HAP-1 (cell line): ENCODE results near the gene WNT8A.
A peak's percentile ranks its signal among the peaks of the same experiment; 100 is the strongest.
"Not testable (repeated sequence)": the region's sequence is repeated elsewhere in the genome, so short reads cannot be mapped to it uniquely, and the experiment has no call there.

ENCODE experiments used
- DNase-seq, 2 experiments: peaks; one replicate each; pipeline ENCODE4 v3.0.0-alpha.2; 2016 to 2020; ENCODE audit warnings: low spot score in 2 of 2
- H3K27me3 ChIP-seq: fragments of 250-450 bp; sonication (Bioruptor Pico); 2 replicates; pipeline ENCODE4 v1.5.1; 2020; ENCODE audit warnings: low read depth, mild to moderate bottlenecking, moderate library complexity
- H3K36me3 ChIP-seq: fragments of 250-450 bp; sonication (Bioruptor Pico); replicated peaks from 2 replicates; pipeline ENCODE4 v1.5.1; 2020; ENCODE audit warnings: mild to moderate bottlenecking
- H3K4me1 ChIP-seq: fragments of 250-450 bp; sonication (Bioruptor Pico); 2 replicates; pipeline ENCODE4 v1.5.1; 2020; ENCODE audit warnings: mild to moderate bottlenecking
- H3K4me3 ChIP-seq: fragments of 250-450 bp; sonication (Bioruptor Pico); 2 replicates; pipeline ENCODE4 v1.5.1; 2020; ENCODE audit warnings: mild to moderate bottlenecking, moderate library complexity
- H3K9me3 ChIP-seq: fragments of 250-450 bp; sonication (Bioruptor Pico); 2 replicates; pipeline ENCODE4 v1.5.1; 2020; ENCODE audit warnings: mild to moderate bottlenecking, moderate library complexity
- in situ Hi-C: fragments of 300-500 bp; cut with MboI; formaldehyde crosslinking; loops from 3 replicates; pipeline ENCODE4 v1.14.3; 2020; ENCODE audit warnings: low sequenced_read_pairs, inconsistent platforms, mixed read lengths

Gene WNT8A

GRCh38 chr5:138065102-138065501 is 18.7 kb upstream of the WNT8A start:
- in situ Hi-C loops, result loop anchor here (25.0 kb wide), 1 partner anchor 428 kb away; no protein-coding TSS in a partner anchor
- no peak overlapping the region for H3K4me3 ChIP-seq

DNA sequence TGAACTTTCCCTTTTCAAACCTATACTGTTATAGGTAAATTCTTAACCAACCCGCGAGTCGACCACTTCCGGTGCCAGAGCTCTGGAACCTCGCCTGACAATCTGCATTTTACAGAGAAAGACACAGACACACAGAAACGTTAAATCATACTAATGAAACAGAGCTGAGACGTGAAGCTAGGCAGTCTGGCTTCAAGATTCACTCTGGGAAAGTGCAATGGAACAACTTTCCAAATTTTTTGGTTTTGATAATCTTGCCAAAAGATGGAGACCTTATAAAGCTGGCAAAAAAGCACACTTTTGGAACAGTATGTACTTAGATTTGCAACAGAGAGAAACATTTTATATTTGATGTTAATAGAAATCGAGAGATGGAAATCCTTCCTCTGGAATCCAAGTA is 15.9 kb upstream of the WNT8A start:
- no peaks in the 10 kb centered on the region for H3K36me3 ChIP-seq
- no peaks in the 10 kb centered on the region for H3K9me3 ChIP-seq
- H3K4me1 ChIP-seq, result no peaks in the 10 kb centered on the region
- DNase-seq, result no peak
- in situ Hi-C loops, result loop anchor here (25.0 kb wide), 1 partner anchor 431 kb away; no protein-coding TSS in a partner anchor
- no peaks in the 10 kb centered on the region for H3K27me3 ChIP-seq
- no peak overlapping the region for H3K4me3 ChIP-seq

More at GRCh38 chr5:138065102-138065501, 18.7 kb upstream of the WNT8A start:
- Histone ChIP-seq H3K4me1 (no peaks in the 10 kb centered on the region), H3K27me3 (no peaks in the 10 kb centered on the region), H3K36me3 (no peaks in the 10 kb centered on the region), H3K9me3 (no peaks in the 10 kb centered on the region)
- DNase-seq, result peak in 1 of 2 experiments; percentile 35

DNA sequence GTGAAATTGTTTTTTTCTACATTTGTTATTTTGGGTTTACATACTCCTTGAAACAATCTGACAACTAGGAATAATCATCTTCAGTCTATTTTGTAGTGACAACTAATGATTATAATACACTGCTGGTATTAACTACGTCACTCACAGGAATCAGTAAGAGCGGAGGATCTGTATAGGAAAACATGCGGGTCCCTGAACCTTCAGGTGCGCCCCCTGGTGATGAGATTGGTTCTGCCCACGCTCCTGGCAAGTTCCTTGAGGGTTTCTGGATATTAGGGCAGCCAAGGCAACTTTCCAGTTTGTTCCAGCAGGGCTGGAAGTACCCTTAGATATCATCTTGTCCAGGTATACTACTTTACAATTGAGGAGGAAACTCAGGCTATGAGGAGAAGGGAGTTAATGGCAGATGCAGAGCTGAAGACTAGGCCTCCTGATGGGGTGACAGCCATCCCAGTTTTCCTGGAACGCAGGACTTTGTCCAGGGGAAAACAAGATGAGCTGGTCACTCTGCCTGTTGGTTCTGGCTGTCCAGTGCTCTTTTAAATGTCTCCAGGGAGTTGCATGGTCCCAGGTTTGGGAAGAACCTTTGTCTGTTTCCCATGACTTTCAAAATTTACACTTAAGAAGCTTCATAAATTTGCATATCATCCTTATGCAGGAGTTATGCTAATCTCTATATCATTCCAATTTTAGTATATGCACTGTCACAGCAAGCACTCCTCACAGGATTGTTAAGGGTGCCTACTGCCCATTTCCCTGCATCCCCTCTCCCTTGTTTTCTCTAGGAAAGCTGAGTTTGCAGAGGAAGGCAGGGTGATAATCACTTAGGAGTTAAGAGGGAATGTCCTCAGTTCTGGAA is 14.9 kb upstream of the WNT8A start:
- Histone ChIP-seq H3K4me1 (no peaks in the 10 kb centered on the region), H3K36me3 (no peaks in the 10 kb centered on the region), H3K4me3 (no peak overlapping the region), H3K9me3 (no peaks in the 10 kb centered on the region), H3K27me3 (no peaks in the 10 kb centered on the region)
- peak; percentile 68 to 88 for DNase-seq
- in situ Hi-C loops, result loop anchor here (25.0 kb wide), 1 partner anchor 432 kb away; no protein-coding TSS in a partner anchor

DNA sequence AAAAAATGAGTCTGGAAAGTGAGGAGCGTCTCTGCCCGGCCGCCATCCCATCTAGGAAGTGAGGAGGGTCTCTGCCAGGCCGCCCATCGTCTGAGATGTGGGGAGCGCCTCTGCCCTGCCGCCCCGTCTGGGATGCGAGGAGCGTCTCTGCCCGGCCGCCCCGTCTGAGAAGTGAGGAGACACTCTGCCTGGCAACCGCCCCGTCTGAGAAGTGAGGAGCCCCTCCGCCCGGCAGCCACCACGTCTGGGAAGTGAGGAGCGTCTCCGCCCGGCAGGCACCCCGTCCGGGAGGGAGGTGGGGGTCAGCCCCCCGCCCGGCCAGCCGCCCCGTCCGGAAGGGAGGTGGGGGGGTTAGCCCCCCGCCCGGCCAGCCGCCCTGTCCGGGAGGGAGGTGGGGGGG is 13.8 kb upstream of the WNT8A start:
- not testable (repeated sequence) for H3K9me3 ChIP-seq, DNase-seq, H3K4me3 ChIP-seq, H3K27me3 ChIP-seq, H3K36me3 ChIP-seq, H3K4me1 ChIP-seq
- in situ Hi-C loops, result loop anchor here (25.0 kb wide), 1 partner anchor 433 kb away; no protein-coding TSS in a partner anchor

- Histone ChIP-seq H3K4me1 (no peaks in the 10 kb centered on the region), H3K27me3 (no peaks in the 10 kb centered on the region), H3K36me3 (no peaks in the 10 kb centered on the region), H3K9me3 (peaks cover 2% of the 10 kb centered on the region; the same call in 1 of the 2 replicates), H3K4me3 (no peak overlapping the region)
- peak; percentile 68 to 76 for DNase-seq
- in situ Hi-C loops, result loop anchor here (5.0 kb wide), 1 partner anchor 55 kb away; no protein-coding TSS in a partner anchor
These were observed 6.7 kb upstream of the WNT8A start for GRCh38 chr5:138077064-138077696.

GRCh38 chr5:138078006-138078643 is 5.7 kb upstream of the WNT8A start:
- no peak for DNase-seq
- in situ Hi-C loops, result loop anchor here (5.0 kb wide), 1 partner anchor 54 kb away; no protein-coding TSS in a partner anchor
- Histone ChIP-seq H3K27me3 (no peaks in the 10 kb centered on the region), H3K9me3 (peaks cover 2% of the 10 kb centered on the region; the same call in 1 of the 2 replicates), H3K4me3 (no peak overlapping the region), H3K4me1 (no peaks in the 10 kb centered on the region), H3K36me3 (no peaks in the 10 kb centered on the region)

DNA sequence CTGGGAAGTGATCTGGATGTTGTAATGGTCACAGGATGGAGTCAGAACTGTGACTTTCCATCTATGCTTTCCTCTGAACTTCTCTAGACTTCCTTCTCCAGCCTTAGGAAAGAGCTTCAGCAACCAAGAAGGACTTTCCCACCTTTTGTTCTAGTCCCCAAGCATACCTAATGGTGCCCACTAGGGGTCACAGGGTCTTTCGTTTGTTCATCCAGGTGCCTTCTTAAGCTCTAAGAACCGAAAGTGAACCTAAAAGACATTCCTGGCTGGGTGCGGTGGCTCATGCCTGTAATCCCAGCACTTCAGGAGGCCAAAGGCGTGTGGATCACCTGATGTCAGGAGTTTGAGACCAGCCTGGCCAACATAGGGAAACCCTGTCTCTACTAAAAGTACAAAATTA is 1.8 kb upstream of the WNT8A start:
- H3K4me1 ChIP-seq, result no peaks in the 10 kb centered on the region
- peaks cover 2% of the 10 kb centered on the region; the same call in 1 of the 2 replicates for H3K9me3 ChIP-seq
- DNase-seq, result peak in 1 of 2 experiments; percentile 10
- in situ Hi-C loops, result no loop called here
- no peaks in the 10 kb centered on the region for H3K36me3 ChIP-seq
- H3K4me3 ChIP-seq, result no peak overlapping the region
- H3K27me3 ChIP-seq, result no peaks in the 10 kb centered on the region

GRCh38 chr5:138091685-138092084 is 7.9 kb downstream of the WNT8A start:
- no peak overlapping the region for H3K4me3 ChIP-seq
- H3K27me3 ChIP-seq, result no peaks in the 10 kb centered on the region
- in situ Hi-C loops, result no loop called here
- H3K36me3 ChIP-seq, result no peaks in the 10 kb centered on the region
- H3K9me3 ChIP-seq, result no peaks in the 10 kb centered on the region
- DNase-seq, result no peak
- peaks cover 15% of the 10 kb centered on the region for H3K4me1 ChIP-seq

GRCh38 chr5:138092301-138092700 is 8.5 kb downstream of the WNT8A start:
- Histone ChIP-seq H3K4me1 (peaks cover 15% of the 10 kb centered on the region), H3K9me3 (no peaks in the 10 kb centered on the region), H3K36me3 (no peaks in the 10 kb centered on the region), H3K4me3 (no peak overlapping the region), H3K27me3 (no peaks in the 10 kb centered on the region)
- DNase-seq, result no peak
- in situ Hi-C loops, result no loop called here

- Histone ChIP-seq H3K36me3 (no peaks in the 10 kb centered on the region), H3K4me1 (peaks cover 15% of the 10 kb centered on the region), H3K9me3 (no peaks in the 10 kb centered on the region), H3K27me3 (no peaks in the 10 kb centered on the region), H3K4me3 (no peak overlapping the region)
- DNase-seq, result no peak
- in situ Hi-C loops, result no loop called here
These were observed 9.2 kb downstream of the WNT8A start for GRCh38 chr5:138093036-138093435.

DNA sequence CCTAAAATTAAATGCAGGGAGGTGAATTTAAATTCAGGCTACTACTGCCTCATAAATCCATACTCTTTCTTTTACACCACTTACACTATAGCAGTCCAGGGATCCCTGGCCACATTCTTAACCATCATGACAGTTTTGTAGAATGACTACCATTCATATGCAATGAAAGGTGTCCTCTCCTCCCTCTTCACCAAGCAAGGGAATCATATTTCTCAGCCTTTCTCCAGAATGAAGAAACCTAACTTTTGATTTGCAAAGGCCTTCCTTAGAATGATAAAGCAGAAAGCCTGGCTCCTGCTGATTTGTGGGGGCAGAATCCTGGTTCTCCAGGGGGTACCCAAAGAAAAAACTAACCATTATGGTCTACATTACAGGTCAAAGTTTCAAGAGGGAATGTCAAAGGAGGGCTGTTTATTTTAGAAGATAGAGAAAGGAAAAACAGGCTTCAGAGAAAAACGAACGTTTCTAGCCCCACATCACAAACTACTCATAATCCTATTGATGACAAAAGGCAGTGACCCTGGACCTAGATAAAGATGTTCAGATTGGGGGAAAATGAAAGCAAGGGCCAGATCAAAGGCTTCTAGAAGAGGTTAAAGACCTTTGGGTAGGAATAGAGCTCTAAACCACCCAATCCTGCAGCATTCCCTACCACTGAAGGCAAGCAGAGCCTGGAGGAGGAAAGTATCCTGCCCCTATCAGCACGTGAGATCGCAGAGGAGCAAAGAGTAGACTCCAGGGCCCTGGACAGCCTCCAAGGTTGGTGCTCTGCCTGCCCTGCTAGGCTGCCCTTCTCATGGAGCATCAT is 11.5 kb downstream of the WNT8A start:
- Histone ChIP-seq H3K4me3 (no peak overlapping the region), H3K27me3 (no peaks in the 10 kb centered on the region), H3K4me1 (peaks cover 15% of the 10 kb centered on the region), H3K9me3 (no peaks in the 10 kb centered on the region), H3K36me3 (no peaks in the 10 kb centered on the region)
- DNase-seq, result peak; percentile 33 to 90
- in situ Hi-C loops, result no loop called here

- DNase-seq, result no peak
- in situ Hi-C loops, result no loop called here
- Histone ChIP-seq H3K36me3 (no peaks in the 10 kb centered on the region), H3K9me3 (no peaks in the 10 kb centered on the region), H3K4me1 (peaks cover 15% of the 10 kb centered on the region), H3K27me3 (no peaks in the 10 kb centered on the region), H3K4me3 (no peak overlapping the region)
These were observed 12.5 kb downstream of the WNT8A start for GRCh38 chr5:138096363-138096762.
